GM21367 (cell line): ENCODE measurements around the gene WDFY4.

ENCODE experiments used
- ATAC-seq: cut with Tn5 transposase; IDR thresholded peaks from one replicate; pipeline ENCODE4 v1.9.1; 2021; ENCODE audit not compliant: unreplicated experiment

WDFY4 gene

DNA sequence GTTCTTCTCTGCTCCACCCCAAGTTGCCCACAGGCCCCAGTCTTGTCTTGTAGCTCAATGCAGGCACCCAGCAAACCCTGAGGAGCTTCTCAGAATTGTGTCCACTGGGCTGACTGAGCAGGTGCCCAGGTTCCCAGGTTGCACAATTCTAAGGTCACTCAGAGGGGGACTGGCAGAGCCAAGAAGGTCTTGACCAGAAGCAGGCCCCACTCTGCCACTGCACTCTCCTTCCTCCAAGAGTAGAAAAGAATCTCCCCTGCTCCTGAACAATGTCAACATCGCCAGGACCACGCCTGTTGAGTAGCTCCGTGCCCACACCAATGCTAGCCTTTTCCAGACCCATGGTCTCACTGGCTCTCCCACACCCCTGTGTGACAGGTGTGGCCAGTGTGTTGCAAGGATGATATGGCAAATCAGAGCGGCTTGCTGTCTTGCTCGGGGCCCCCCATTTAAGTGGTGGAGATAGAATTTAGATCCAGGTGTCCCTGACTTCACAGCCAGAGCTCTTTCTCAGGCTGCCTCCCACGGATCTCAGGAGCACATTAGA, 254.4 kb downstream of the WDFY4 start:
- no peak for ATAC-seq

DNA sequence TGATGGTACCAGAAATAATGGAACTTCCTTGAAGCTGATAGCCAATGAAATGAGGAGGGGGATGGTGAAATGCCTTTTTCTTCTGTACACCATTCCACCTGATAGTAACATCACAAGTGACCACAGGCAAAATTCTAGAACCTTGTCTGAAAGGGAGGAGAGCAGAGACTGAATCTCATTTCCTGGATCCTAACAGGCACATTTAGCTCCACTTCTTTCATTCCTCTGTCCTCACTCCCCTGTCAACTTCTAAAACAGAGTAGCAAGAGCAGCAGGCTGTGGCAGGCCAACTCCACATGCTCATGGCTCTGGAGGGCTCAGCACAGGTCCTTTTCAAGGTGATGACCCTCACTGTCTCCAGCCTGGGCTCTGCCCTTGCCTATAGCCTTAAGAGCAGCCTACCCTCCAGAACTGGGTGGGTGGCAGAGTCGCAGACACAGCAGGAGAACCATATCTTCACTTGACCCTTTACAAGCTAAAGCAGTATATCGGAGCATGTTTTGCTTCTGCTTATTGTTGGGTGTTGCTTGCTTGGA, 255.2 kb downstream of the WDFY4 start, which contains the start of gene LRRC18:
Gene LRRC18, minus strand, starts transcription at position 51 of the 536 bp plus-strand sequence. CDS start 25,685 bp downstream, outside the sequence.
- no peak for ATAC-seq

DNA sequence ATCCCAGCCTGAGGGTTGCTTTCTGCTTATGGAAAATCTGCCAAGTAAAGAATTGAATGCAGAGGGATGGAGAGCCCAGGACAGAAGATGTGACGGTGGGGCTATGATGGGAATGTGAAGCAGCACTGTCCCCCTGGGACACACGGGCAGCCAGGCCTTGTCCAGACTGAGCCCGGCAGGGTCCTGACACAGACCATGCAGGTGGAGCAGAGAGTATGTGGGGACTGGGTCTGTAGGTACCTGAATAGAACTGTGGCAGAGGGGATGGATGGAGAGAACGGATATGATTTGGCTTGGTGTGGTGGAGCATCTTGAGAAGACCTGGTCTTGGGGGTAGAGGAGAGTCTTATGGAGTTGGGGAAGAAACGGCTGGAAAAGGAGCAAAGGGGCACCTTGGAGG, 255.7 kb downstream of the WDFY4 start:
- no peak for ATAC-seq

DNA sequence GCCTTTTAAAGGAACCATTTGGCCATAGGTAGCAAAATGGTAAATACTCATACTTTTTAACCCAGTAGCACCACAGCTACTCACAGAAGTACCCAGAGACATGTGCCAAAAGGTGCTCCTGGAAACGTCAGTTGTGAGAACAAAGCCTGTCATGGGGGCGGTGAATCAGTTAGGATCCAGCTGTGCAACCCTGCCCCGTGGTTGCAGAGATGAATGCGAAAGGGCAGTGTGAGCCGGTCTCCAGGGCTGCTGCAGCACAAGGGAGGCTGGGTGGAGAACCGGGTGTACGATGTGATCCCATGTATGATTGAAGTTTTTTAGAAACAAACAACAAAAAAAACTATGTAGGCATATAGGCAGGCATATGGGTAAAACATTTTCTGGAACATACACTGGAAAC, 256.3 kb downstream of the WDFY4 start:
- no peak for ATAC-seq

DNA sequence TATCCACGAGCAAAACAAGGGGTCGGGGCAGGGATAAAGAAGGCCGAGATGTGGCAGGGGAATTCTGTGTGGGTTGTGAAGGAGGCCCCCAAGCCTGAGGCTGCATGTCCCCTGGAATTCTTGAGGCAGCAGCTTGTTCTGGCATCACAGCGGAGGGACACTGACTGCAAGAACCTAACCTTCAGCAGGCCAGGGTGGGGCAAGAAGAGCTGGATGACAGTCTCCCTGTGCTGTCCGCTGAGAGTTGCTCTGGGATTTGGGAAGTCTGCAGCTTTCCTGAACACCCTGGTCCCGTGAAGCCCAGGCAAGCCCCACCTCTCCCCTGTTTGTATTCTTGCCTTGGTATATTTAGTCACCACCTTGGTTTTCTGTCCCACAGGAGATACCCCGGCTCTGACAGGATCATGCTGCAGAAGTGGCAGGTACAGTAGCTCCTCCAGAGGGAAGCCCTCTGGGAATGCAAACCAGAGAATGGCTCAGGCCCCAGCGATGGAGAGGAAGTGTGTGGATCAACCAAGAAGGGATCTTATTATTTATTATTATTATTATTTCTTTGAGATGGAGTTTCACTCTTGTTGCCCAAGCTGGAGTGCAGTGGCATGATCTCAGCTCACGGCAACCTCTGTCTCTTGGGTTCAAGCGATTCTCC, 256.9 kb downstream of the WDFY4 start:
- ATAC-seq = no peak

DNA sequence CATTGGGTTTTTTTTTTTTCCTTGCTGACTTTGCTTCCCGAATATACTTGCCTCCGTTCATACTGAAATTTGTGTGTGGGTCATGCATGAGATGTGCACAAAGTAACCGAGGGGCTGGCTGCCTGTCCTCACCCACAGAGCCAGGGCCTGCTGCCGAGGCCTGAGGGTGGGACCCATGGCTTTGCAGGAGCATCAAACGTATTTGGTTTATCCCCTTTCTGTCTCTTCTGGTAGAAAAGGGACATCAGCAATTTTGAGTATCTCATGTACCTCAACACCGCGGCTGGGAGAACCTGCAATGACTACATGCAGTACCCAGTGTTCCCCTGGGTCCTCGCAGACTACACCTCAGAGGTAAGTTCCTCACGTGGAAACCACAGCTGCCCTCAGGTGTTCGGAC, 258.4 kb downstream of the WDFY4 start:
- ATAC-seq = no peak

DNA sequence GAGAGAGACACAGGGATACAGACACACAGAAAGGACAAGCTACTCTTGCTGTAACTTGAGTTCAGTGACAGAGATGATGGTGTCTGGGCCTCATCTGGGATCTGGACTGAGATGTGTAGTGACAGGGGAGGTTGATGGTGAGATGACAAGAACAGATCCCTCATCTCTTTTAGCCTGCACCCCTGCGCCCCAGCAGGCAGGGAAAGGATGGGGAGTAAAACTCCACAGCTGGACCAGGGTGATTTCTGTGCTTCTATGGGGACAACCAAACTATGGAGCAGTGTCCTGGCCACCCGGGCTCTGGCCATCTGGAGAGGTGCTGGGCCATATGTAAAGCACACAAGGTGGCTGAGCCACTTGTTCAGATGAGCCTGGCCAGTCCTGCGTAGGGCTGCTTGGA, 259.5 kb downstream of the WDFY4 start:
- ATAC-seq = no peak

DNA sequence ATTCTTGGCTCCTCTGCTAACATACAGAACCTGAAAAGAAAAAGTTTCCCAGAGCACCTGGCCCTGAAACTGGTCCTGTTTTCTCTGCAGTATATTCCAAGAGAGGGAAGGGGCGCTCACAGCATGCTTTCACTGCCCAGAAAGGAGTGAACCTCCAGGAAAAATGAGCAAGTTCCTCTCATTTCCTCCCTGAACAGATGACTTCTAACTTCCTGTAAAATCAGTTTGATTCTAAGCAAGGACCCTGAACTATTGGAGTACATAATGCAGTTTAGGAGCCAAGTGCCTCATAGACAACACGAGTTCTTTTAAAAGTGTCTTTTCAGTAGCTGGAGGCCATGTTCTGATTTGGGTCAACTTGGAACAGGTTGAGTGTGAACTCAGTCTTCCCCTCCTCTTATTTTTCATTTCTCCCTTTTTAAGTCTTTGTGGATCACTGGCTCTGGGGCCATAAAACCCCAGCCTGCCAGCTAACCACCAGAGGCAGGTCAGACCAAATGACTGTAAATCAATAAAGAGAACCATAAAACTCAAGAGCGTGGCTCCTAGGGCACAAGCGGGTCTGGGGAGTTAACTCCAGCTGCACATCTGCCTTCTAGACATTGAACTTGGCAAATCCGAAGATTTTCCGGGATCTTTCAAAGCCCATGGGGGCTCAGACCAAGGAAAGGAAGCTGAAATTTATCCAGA, 260.9 kb downstream of the WDFY4 start:
- no peak for ATAC-seq

DNA sequence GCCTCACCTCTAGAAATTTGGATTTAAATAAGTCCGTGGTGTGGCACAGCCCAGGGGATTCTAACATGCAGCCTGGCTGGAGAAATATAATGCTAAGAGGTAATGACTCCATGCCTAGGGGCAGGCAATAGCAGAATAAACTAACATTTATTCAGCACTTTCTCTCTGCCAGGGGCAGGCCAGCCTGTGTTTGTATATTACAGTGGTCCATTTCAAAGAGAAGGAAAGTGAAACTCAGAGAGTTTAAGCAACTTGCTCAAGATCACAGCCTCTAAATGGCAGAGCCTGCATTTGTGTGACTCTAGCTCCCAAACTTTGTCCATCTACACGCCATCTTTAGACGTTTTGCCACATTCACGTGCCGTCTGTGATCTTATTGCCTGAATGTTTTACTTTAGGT, 261.7 kb downstream of the WDFY4 start:
- ATAC-seq = no peak

DNA sequence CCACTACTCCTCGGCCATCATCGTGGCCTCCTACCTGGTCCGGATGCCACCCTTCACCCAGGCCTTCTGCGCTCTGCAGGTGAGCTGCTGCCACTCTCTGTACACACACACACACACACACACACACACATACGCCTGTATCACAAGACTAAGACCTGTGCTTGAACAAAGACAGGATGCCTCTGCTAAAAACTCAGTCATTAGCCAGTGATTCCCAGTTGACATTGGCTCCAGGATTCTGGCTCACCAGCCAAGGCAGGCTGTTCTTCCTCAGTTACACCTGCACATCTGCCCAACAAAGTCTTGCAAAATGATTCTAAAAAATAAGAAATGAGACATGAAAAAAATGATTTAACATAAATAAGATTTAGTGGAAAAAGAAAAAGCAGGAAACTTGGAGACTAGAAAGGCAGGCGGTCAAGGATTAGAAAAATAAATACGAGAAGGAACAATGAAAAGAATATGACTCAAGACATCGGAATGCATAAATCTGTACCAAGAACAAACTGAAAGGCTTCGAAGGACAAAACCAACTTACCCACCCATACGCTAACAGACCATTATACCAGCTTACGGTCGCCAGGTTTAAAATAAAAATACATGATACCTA, 262.3 kb downstream of the WDFY4 start:
- ATAC-seq = no peak

DNA sequence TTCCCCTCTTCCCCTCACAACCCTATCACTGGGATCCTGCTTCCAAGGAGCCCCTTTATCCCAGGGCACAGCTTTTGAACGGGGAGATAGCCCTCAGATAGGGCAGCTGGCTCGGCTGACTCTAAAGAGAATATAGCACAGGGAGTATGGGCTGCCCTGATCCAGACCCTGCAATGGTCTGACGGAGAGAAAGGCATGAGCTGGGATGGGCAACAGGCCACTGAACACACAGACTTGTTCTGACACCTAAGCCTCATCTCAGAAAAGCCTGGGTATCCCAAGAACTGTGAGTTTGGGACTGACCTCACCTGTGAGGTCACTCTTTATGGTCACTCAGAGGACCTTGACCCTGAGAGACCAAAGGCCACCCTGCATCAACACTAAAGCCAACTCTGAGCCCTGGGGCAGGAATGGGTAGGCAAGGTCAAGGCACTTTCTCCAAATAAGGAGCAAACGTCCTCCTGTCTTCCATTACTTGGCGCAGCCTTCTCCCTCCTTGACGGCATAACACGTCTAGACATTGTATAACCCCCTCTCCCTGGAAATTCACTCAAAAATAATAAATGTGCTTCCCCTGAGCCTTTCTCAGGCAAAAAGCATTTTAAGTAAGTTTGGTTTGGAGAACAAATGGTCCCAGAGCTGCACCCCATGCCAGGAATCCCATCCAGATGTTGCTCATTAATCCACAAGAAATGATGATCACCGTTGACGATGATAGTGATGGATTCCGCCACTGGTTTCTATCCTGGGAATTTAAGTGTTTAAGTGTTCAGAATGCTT, 263.2 kb downstream of the WDFY4 start:
- no peak for ATAC-seq

DNA sequence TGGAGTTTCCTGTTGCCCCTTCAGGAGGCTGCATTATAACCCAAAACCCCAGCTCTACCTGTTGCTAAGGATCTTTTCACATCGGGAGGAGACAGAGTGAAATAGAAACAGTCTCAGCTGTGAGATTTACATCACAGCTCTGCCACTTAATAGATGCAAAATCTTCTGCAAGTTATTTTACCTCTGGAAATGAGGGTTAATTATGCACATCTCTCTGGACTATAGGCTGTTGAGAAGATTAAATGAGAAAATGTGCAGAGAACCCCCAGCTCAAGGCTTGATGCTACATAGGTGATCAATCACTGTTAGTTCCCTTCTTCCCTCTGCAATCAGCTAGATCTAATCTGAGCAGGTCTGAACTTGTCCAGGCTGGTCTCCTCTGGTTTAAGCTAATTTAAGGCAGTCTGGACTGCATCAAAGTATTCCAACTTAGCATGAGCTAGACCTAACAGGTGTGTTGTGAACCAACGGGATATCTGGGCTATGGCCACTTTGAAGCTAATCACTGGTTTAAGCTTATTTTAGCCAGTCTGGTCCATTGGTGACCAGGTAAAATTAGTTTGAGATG, 263.9 kb downstream of the WDFY4 start:
- no peak for ATAC-seq

DNA sequence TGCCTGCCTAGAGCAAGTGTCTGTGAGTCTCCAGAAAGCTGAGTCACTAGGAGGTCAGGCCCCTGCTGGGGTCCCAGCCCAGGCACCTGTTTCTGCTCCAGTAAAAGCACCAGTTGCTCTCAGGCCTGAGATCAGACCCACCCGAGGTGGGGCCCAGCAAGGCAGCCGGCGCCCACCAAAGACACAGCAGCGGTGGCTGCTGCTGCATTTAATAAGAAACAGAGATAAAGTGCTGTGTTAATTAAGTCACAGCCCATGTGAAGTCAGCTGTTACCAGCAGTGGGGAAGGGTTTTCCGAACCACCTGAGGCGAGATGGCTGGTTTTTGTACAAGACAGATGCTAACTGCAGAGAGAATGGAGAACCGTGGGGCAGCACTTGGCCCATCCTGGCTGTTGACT, 267.0 kb downstream of the WDFY4 start:
- no peak for ATAC-seq

DNA sequence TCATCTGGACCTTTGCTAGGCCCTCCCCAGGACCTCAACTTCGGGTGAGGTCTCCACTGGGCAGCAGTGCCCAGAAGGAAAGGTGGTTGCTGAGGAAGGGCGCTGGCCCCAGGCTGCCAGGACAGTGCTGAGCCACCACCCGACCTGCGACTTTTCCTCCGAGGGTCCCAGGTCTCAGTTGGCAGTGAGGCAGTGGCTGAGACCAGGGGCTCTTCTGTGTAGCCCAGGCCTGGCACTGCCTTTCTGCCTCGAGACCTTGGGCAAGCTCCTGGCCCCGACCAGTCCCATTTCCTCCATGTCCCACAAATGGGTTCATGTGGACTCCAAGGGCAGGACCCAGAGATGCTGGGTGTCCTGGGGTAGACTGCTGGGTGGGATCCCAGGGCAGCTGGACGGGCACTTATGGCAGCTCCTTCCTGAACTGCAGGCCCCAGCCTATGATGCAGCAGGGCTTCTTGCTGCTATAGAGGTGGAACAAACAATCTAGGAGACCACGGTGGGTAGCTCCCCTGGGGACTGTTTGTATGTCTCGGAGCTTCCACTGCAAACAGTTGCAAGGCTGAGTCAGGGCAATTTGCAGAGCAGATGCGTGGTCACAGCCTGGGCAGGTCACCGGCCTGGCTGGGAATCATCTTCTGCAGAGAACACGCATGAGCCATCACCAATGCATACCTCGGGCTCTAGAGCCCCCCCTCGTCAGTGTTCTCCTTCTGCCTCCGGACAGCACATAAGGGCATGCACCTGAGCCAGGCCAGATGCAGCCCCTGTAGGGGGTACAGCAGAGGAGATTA, 272.9 kb downstream of the WDFY4 start:
- ATAC-seq = no peak

DNA sequence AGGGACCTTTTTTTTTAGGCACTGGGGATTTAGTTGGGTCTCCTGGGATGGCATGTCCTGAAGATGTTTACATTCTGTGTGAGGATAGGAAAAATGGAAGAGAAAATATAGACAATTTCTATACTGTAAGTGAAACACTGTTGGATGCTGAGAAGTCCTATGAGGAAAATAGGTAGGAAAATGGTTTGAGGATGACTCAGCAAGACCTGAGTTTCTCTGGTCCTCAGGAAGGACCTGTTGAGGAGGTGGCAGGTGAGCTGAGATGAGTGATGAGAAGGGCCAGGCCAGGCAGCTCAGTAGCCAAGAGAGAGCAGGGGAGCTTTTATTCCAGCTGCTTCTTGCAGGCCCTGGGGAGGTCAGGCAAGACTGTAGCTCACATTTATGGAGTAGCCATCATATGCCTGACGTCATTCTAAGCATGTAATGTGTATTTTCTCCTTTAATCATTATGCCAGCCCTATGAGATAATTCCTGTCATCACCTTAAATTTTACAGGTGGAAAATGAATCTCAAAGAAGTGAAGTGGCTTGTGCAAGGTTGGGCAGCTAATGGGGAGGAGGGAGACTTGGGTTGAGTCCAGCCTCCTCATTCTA, 274.0 kb downstream of the WDFY4 start:
- ATAC-seq = no peak

DNA sequence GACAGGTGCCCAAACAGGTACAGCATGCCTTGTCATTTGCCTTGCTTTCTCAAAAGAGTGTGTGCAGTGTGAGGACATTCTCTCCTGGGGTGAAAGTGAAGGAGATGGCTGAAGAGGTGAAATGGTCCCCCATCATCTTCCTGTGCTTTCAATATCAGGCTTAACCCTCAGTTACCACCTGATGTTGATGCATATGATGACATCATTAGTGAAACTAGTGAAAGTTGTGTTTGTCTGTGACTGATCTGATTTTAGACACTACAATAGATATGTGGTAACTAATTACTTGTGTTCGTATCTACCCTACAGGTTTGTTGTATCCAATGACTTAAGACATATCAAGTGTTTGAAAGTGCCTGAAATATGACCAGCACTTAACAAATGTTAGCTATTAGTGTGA, 279.4 kb downstream of the WDFY4 start:
- no peak for ATAC-seq

DNA sequence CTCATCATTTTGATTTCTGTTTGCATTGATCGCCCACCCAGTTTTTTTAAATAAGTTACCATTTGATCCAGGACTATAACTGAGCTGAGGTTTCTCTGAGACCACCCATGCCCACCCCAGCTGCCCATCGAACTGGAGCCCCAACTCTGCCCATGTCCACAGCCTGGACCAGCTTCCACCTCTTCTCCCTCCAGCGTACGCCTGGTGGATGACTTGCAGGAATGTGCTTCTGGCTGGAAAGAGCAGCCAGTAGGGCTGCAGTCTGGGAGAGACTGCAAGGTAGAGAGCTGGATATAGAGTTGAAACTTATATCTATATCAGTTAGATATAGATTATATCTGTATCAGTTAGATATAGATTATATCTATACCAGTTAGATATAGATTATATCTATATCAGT, 280.8 kb downstream of the WDFY4 start:
- no peak for ATAC-seq

DNA sequence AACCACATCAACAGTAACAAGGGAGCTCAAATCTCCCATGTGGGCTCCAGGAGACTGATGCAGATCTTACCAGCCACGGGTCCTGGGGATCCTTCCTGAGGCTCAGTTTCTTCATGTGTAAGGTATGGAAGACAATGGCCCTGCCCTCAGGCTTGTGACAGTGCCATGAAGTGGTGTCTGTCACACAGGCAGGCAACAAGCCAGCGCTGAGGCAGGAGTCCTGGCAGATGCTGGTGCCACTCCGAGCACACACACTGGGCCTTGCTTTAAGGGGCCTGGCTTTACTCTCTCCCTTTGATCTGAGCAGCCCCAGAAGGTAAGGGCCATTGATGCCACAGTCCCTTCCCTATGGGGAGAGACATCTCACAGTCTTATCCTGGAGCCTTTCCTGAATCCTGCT, 283.4 kb downstream of the WDFY4 start:
- ATAC-seq = no peak

DNA sequence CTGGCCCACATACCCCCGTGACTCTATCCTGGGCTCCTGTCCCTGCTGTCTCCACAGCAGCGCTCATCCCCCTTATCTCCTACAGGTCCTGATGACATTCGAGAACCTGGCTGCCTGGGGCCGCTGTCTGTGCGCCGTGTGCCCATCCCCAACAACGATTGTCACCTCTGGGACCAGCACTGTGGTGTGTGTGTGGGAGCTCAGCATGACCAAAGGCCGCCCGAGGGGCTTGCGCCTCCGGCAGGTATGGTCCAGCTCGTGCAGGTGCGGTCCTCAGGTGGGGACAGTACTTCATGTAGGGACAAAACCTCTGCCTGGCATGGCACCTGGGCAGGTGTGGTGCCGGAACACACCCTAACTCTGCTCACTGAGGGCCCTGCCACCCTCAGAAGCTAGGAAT, 285.4 kb downstream of the WDFY4 start:
- ATAC-seq = no peak

DNA sequence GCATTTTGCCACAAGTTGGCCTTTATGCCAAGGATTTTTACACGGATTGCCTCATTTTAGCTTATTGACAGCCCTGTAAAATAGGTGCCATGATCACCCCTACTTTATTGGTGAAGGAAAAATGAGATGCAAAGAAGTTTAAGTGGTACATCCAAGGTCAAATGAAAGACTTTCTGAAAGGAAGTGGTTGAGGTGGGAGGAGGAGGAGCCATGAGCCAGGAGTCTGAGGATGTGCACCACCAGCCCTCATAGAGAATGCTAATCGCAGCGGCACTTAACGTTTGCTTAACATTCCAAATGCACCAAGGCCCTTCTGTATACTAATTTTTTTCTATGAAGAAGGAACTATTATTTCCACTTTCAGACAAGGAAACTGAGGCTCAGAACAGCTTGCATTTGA, 286.0 kb downstream of the WDFY4 start:
- no peak for ATAC-seq
